ENCODE measurements around the gene RNF151. TPM values are rescaled to one million over a fixed set of nuclear protein-coding genes. Genes with fewer than 3 reads are reported as not detected.

RNF151 gene
- total RNA-seq, 1 experiment from 2014 or later = 0.28 TPM

- no peaks in the 10 kb centered on the region for H3K9me3 Mint-ChIP-seq
- Histone ChIP-seq H3K27me3 (ENCODE audit: insufficient read depth, low read length) (no peaks in the 10 kb centered on the region), H2BK5ac (ENCODE audit: insufficient read length, low read length) (no peak overlapping the region), H2BK120ac (ENCODE audit: low read depth, low read length, poor library complexity, severe bottlenecking) (no peak overlapping the region), H3K14ac (ENCODE audit: insufficient read depth, low read length) (no peak overlapping the region), H3K9me3 (ENCODE audit: control insufficient read depth, low read depth, low read length) (no peaks in the 10 kb centered on the region), H3K4ac (ENCODE audit: low read depth, low read length) (no peak overlapping the region), H3K9ac (ENCODE audit: extremely low read depth, insufficient read length, low read length) (no peak overlapping the region), H2BK12ac (ENCODE audit: insufficient read length, low read depth, low read length) (no peak overlapping the region), H3K4me2 (ENCODE audit: insufficient read depth, insufficient read length, low read length) (no peak overlapping the region), H3K27ac (ENCODE audit: insufficient read length, low read depth, low read length) (no peak overlapping the region), H4K91ac (ENCODE audit: insufficient read length, low read depth, low read length) (no peak overlapping the region), H2BK20ac (ENCODE audit: low read depth, low read length, poor library complexity, severe bottlenecking) (no peak overlapping the region), H4K20me1 (ENCODE audit: control insufficient read depth, insufficient read depth, insufficient read length) (no peaks in the 10 kb centered on the region), H3K23ac (ENCODE audit: insufficient read length, low read depth, low read length) (no peak overlapping the region), H3K23me2 (ENCODE audit: insufficient read length, low read depth, low read length, poor library complexity, severe bottlenecking) (no peaks in the 10 kb centered on the region), H2BK15ac (ENCODE audit: low read depth, low read length) (no peak overlapping the region), H4K5ac (ENCODE audit: insufficient read length, low read depth, low read length) (no peak overlapping the region), H2AK5ac (ENCODE audit: insufficient read length, low read length) (no peak overlapping the region), H2AFZ (ENCODE audit: low read length) (no peak overlapping the region), H3K79me2 (ENCODE audit: insufficient read depth, low read length) (peaks cover 13% of the 10 kb centered on the region; the same call in 1 of the 2 replicates), H3K56ac (ENCODE audit: insufficient read length, low read depth, low read length) (no peak overlapping the region), H3T11ph (ENCODE audit: low read length) (no peak overlapping the region), H3K79me1 (ENCODE audit: insufficient read depth, low read depth, low read length, poor library complexity, severe bottlenecking) (peaks cover 17% of the 10 kb centered on the region), H3K4me1 (ENCODE audit: insufficient read depth, low read length) (peaks cover 1% of the 10 kb centered on the region; the same call in 1 of the 2 replicates), H3K18ac (ENCODE audit: insufficient read length, low read depth, low read length) (no peak overlapping the region), H4K8ac (replicated peaks; ENCODE audit: insufficient read length, low read depth, low read length) (no peak overlapping the region)
- TF ChIP-seq CTCF (conservative IDR thresholded peaks at IDR 0.05) = no peak
- peaks cover 18 to 44% (median 44%) of the 10 kb centered on the region in 3 experiments for H3K36me3 Mint-ChIP-seq (ENCODE audit: insufficient read depth in 1 of 3, low read depth in 3 of 3)
- H3K27ac Mint-ChIP-seq = 0 out of 7 replicates have a peak overlapping the region, but pooled peaks of 1 of the 3 experiments have one; percentile 44
- no peak for DNase-seq
- peaks cover 8 to 19% of the 10 kb centered on the region in 2 experiments for H3K4me1 Mint-ChIP-seq
- H3K27me3 Mint-ChIP-seq (ENCODE audit: low read depth) = no peaks in the 10 kb centered on the region
- no peak overlapping the region for H3K4me3 Mint-ChIP-seq
- no CpG with 5 or more reads among the region's 47 CpGs for WGBS (ENCODE audit: extremely low coverage, insufficient read length, low lambda C conversion rate)
Measured at GRCh38 chr16:2002406-2003230, 36.0 kb downstream of the RNF151 start.

Measured in H9 (cell line).